Astrocyte (in vitro differentiated cells and primary cell): ENCODE data around the gene CATSPERB. TPM values are rescaled to one million over a fixed set of nuclear protein-coding genes. Genes with fewer than 3 reads are reported as not detected.

Source experiments
- DNase-seq: peaks from one replicate; pipeline ENCODE4 v3.0.0-alpha.2; 2010; ENCODE audit warnings: low read depth
- FAIRE-seq: peaks from 2 replicates; lab custom pipeline; 2011; peaks lifted over from hg19 to GRCh38; lab: Jason Lieb, UNC
- H2AFZ ChIP-seq: 2 replicates; pipeline ENCODE4 v1.6.0; 2012; ENCODE audit warnings: low read depth, low read length, inconsistent platforms
- H3K27ac ChIP-seq: 2 replicates; pipeline ENCODE4 v1.5.1; 2011; ENCODE audit warnings: low read depth, low read length, inconsistent platforms
- H3K27me3 ChIP-seq: 2 replicates; pipeline ENCODE4 v1.6.0; 2011; ENCODE audit warnings: low read length, inconsistent platforms; ENCODE audit not compliant: insufficient read depth
- H3K36me3 ChIP-seq: 2 replicates; pipeline ENCODE4 v1.5.1; 2011; ENCODE audit warnings: low read length, inconsistent platforms; ENCODE audit not compliant: insufficient read depth
- H3K4me1 ChIP-seq: 2 replicates; pipeline ENCODE4 v1.5.1; 2011; ENCODE audit warnings: low read length, inconsistent platforms; ENCODE audit not compliant: insufficient read depth
- H3K4me2 ChIP-seq: 2 replicates; pipeline ENCODE4 v1.6.0; 2012; ENCODE audit warnings: low read length, inconsistent platforms
- H3K4me3 ChIP-seq: 2 replicates; pipeline ENCODE4 v1.5.1; 2011; ENCODE audit warnings: low read depth, mild to moderate bottlenecking, low read length, inconsistent platforms; ENCODE audit not compliant: insufficient read depth
- H3K79me2 ChIP-seq: 2 replicates; pipeline ENCODE4 v1.6.0; 2012; ENCODE audit warnings: mild to moderate bottlenecking, low read length, inconsistent platforms; ENCODE audit not compliant: insufficient read depth
- H3K9ac ChIP-seq: 2 replicates; pipeline ENCODE4 v1.6.0; 2012; ENCODE audit warnings: mild to moderate bottlenecking, low read length, inconsistent platforms
- H3K9me3 ChIP-seq: 2 replicates; pipeline ENCODE4 v1.5.1; 2012; ENCODE audit warnings: low read depth, mild to moderate bottlenecking, low read length, inconsistent platforms; ENCODE audit not compliant: insufficient read depth
- H4K20me1 ChIP-seq: 2 replicates; pipeline ENCODE4 v1.6.0; 2012; ENCODE audit warnings: low read length, inconsistent platforms; ENCODE audit not compliant: insufficient read depth
- H3K27ac Mint-ChIP-seq: one replicate; pipeline ENCODE4 v1.8.0; 2021; ENCODE audit warnings: mild to moderate bottlenecking, mixed read lengths; ENCODE audit not compliant: unreplicated experiment
- H3K27me3 Mint-ChIP-seq: one replicate; pipeline ENCODE4 v1.8.0; 2021; ENCODE audit warnings: low read depth, mixed read lengths; ENCODE audit not compliant: unreplicated experiment
- H3K36me3 Mint-ChIP-seq: one replicate; pipeline ENCODE4 v1.8.0; 2021; ENCODE audit warnings: low read depth, mixed read lengths; ENCODE audit not compliant: unreplicated experiment
- H3K4me1 Mint-ChIP-seq: one replicate; pipeline ENCODE4 v1.8.0; 2021; ENCODE audit warnings: low read depth, mixed read lengths; ENCODE audit not compliant: unreplicated experiment
- H3K4me3 Mint-ChIP-seq: one replicate; pipeline ENCODE4 v1.8.0; 2021; ENCODE audit warnings: mild to moderate bottlenecking, moderate library complexity, mixed read lengths; ENCODE audit not compliant: unreplicated experiment
- H3K9me3 Mint-ChIP-seq: one replicate; pipeline ENCODE4 v1.8.0; 2021; ENCODE audit warnings: mild to moderate bottlenecking, mixed read lengths; ENCODE audit not compliant: unreplicated experiment
- EZH2 ChIP-seq: IDR thresholded peaks from 2 replicates; pipeline ENCODE4 v1.6.1; 2012; ENCODE audit warnings: mild to moderate bottlenecking, low read length, inconsistent platforms; ENCODE audit not compliant: insufficient read depth
- total RNA-seq: library from RNA; stranded (reverse); gene quantifications from 2 replicates; pipeline ENCODE4 v1.2.1, GENCODE V29; 2021
- TF ChIP-seq, protein P1 (sequence below): IDR thresholded peaks from 2 replicates; pipeline ENCODE4 v1.5.1; 2011; ENCODE audit warnings: low read depth, mild to moderate bottlenecking, inconsistent platforms, low read length, moderate library complexity; ENCODE audit not compliant: insufficient read depth

The CATSPERB gene
- total RNA-seq, 1 donor from 2014 or later = 0.11 TPM

GRCh38 chr14:91753501-91754128 lies 21.7 kb upstream of the CATSPERB start:
- no peaks in the 10 kb centered on the region for H4K20me1 ChIP-seq
- no peak for FAIRE-seq

DNA sequence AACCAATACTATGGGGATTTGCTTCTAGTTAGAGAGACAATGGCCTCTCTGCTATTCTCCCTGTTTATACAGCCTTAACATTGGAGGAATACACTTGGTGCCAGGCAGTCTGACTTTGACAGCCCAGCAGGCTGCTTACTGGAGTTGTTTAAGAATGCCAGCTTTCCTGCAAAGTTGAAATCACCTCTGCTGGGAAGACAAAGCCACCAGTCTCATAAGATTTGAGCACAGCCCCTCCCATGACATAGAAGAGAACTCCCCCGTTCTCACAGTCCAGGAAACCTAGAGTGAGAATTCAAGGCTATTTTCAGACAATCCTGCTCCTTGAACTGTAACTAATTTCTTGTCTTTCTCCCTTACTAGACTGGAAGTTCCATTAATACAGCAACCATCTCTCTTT lies 21.1 kb upstream of the CATSPERB start:
- Histone ChIP-seq H3K27me3 (no peaks in the 10 kb centered on the region), H3K4me2 (no peak overlapping the region), H3K4me3 (no peak overlapping the region), H2AFZ (no peak overlapping the region), H3K9ac (no peak overlapping the region), H3K27ac (no peak overlapping the region), H4K20me1 (no peaks in the 10 kb centered on the region), H3K79me2 (no peaks in the 10 kb centered on the region), H3K4me1 (no peaks in the 10 kb centered on the region), H3K36me3 (no peaks in the 10 kb centered on the region), H3K9me3 (no peaks in the 10 kb centered on the region)
- Mint-ChIP-seq H3K4me1 (peaks cover 9% of the 10 kb centered on the region), H3K9me3 (no peaks in the 10 kb centered on the region), H3K4me3 (no peak overlapping the region), H3K36me3 (no peaks in the 10 kb centered on the region), H3K27me3 (no peaks in the 10 kb centered on the region), H3K27ac (no peak overlapping the region)
- FAIRE-seq = no peak
- no peak for TF ChIP-seq EZH2
- TF ChIP-seq, protein P1, sequence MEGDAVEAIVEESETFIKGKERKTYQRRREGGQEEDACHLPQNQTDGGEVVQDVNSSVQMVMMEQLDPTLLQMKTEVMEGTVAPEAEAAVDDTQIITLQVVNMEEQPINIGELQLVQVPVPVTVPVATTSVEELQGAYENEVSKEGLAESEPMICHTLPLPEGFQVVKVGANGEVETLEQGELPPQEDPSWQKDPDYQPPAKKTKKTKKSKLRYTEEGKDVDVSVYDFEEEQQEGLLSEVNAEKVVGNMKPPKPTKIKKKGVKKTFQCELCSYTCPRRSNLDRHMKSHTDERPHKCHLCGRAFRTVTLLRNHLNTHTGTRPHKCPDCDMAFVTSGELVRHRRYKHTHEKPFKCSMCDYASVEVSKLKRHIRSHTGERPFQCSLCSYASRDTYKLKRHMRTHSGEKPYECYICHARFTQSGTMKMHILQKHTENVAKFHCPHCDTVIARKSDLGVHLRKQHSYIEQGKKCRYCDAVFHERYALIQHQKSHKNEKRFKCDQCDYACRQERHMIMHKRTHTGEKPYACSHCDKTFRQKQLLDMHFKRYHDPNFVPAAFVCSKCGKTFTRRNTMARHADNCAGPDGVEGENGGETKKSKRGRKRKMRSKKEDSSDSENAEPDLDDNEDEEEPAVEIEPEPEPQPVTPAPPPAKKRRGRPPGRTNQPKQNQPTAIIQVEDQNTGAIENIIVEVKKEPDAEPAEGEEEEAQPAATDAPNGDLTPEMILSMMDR = no peak
- DNase-seq = no peak

More at GRCh38 chr14:91753501-91754128, 21.7 kb upstream of the CATSPERB start:
- TF ChIP-seq, protein P1 = no peak
- no peak for TF ChIP-seq EZH2
- no peak overlapping the region for H3K9ac ChIP-seq
- H3K27ac ChIP-seq = no peak overlapping the region
- no peak overlapping the region for H3K27ac Mint-ChIP-seq
- no peak overlapping the region for H3K4me3 ChIP-seq
- no peaks in the 10 kb centered on the region for H3K27me3 ChIP-seq
- H3K4me3 Mint-ChIP-seq = no peak overlapping the region
- H3K9me3 ChIP-seq = no peaks in the 10 kb centered on the region
- no peaks in the 10 kb centered on the region for H3K4me1 ChIP-seq
- peaks cover 9% of the 10 kb centered on the region for H3K4me1 Mint-ChIP-seq
- no peak overlapping the region for H2AFZ ChIP-seq
- no peaks in the 10 kb centered on the region for H3K36me3 Mint-ChIP-seq
- DNase-seq = no peak
- no peaks in the 10 kb centered on the region for H3K27me3 Mint-ChIP-seq
- H3K36me3 ChIP-seq = no peaks in the 10 kb centered on the region
- no peak overlapping the region for H3K4me2 ChIP-seq
- no peaks in the 10 kb centered on the region for H3K79me2 ChIP-seq
- H3K9me3 Mint-ChIP-seq = no peaks in the 10 kb centered on the region

DNA sequence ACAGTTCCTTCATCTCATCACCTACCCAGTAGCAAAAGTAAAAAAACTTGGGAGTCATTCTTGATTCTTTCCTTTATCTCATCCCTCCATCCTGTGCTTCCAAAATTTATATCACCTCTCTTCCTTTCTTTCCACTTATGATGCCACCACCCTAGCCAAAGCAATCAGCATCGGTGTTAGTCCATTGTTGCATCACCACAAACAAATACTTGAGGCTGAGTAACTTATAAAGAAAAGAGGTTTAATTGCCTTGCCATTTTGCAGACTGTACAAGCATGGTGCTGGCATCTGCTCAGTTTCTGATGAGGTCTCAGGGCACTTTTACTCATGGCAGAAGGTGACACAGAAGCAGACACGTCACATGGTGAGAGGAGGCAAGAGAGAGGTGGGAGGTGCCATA lies 19.8 kb upstream of the CATSPERB start:
- no peak overlapping the region for H3K4me3 ChIP-seq
- no peak for DNase-seq
- H3K27ac Mint-ChIP-seq = no peak overlapping the region
- no peak overlapping the region for H3K4me3 Mint-ChIP-seq
- no peaks in the 10 kb centered on the region for H3K27me3 Mint-ChIP-seq
- no peaks in the 10 kb centered on the region for H3K27me3 ChIP-seq
- no peaks in the 10 kb centered on the region for H3K9me3 Mint-ChIP-seq
- TF ChIP-seq EZH2 = no peak
- TF ChIP-seq, protein P1 = no peak
- no peaks in the 10 kb centered on the region for H4K20me1 ChIP-seq
- no peak overlapping the region for H3K4me2 ChIP-seq
- no peak overlapping the region for H2AFZ ChIP-seq
- H3K79me2 ChIP-seq = no peaks in the 10 kb centered on the region
- no peaks in the 10 kb centered on the region for H3K4me1 ChIP-seq
- no peaks in the 10 kb centered on the region for H3K36me3 Mint-ChIP-seq
- H3K9ac ChIP-seq = no peak overlapping the region
- no peaks in the 10 kb centered on the region for H3K36me3 ChIP-seq
- H3K9me3 ChIP-seq = no peaks in the 10 kb centered on the region
- no peak for FAIRE-seq
- no peak overlapping the region for H3K27ac ChIP-seq
- peaks cover 9% of the 10 kb centered on the region for H3K4me1 Mint-ChIP-seq
